GM12878 (cell line): ENCODE measurements around the gene FFAR2. TPM values are rescaled to one million over a fixed set of nuclear protein-coding genes. Genes with fewer than 3 reads are reported as not detected.

Experiments used
- ATAC-seq: fragments of 200-7000 bp; cut with Tn5 transposase; 3 replicates; pipeline ENCODE4 v1.9.1; 2020; ENCODE audit warnings: mild to moderate bottlenecking, moderate library complexity
- BruUV-seq: library from RNA; stranded (reverse); fragments of 400-500 nt; replicated peaks from 2 replicates; lab custom pipeline; 2021; lab: Mats Ljungman, UMichigan
- CTCF ChIA-PET: fragments of 300-600 bp; sonication (Branson Sonifier 250); formaldehyde crosslinking; extraction: SDS; loops from one replicate; lab custom pipeline; 2021; ENCODE audit warnings: inconsistent platforms; lab: Yijun Ruan, JAX
- POLR2A ChIA-PET: fragments of 350-600 bp; formaldehyde crosslinking; extraction: SDS; loops from one replicate; lab custom pipeline; 2021; ENCODE audit warnings: inconsistent platforms; lab: Charles Lee
- RAD21 ChIA-PET: fragments of 300-600 bp; sonication (Branson Sonifier 250); formaldehyde crosslinking; loops from one replicate; lab custom pipeline; 2023; ENCODE audit warnings: antibody characterized with exemption; ENCODE audit not compliant: unreplicated experiment; lab: Charles Lee
- SMC1A ChIA-PET: fragments of 300-600 bp; sonication (Branson Sonifier 250); formaldehyde crosslinking; loops from one replicate; lab custom pipeline; 2023; ENCODE audit not compliant: unreplicated experiment, uncharacterized antibody; lab: Charles Lee
- DNase-seq: peaks from one replicate; pipeline ENCODE4 v3.0.0-alpha.2; 2011; ENCODE audit warnings: low read depth, low spot score
- FAIRE-seq: peaks from 3 replicates; lab custom pipeline; 2011; peaks lifted over from hg19 to GRCh38; lab: Jason Lieb, UNC
- H2AFZ ChIP-seq: 2 replicates; pipeline ENCODE4 v1.6.0; 2011; ENCODE audit warnings: low read depth, low read length, control low read depth; ENCODE audit not compliant: control insufficient read depth
- H3K27ac ChIP-seq: 2 replicates; pipeline ENCODE4 v1.5.1; 2011; ENCODE audit warnings: control low read depth; ENCODE audit not compliant: control insufficient read depth, insufficient read depth
- H3K27me3 ChIP-seq, 2 experiments: replicated peaks in 1 of 2; 2 replicates each; pipeline versions ENCODE4 v1.6.0 to v1.6.1; 2011; ENCODE audit warnings: low read length in 1 of 2; ENCODE audit not compliant: control insufficient read depth in 2 of 2, insufficient read depth in 2 of 2
- H3K36me3 ChIP-seq, 2 experiments: 2 replicates each; pipeline ENCODE4 v1.5.1; 2011; ENCODE audit warnings: low read length in 1 of 2; ENCODE audit not compliant: control insufficient read depth in 2 of 2, insufficient read depth in 2 of 2
- H3K4me1 ChIP-seq: 2 replicates; pipeline ENCODE4 v1.6.1; 2011; ENCODE audit warnings: mild to moderate bottlenecking, low read length, moderate library complexity, mixed read lengths; ENCODE audit not compliant: control insufficient read depth, insufficient read depth
- H3K4me2 ChIP-seq: 2 replicates; pipeline ENCODE4 v1.6.0; 2011; ENCODE audit warnings: control low read depth; ENCODE audit not compliant: control insufficient read depth, insufficient read depth
- H3K4me3 ChIP-seq: fragments of 200-600 bp; sonication (generic); 2 replicates; pipeline ENCODE4 v1.5.1; 2016
- H3K79me2 ChIP-seq: 2 replicates; pipeline ENCODE4 v1.6.0; 2011; ENCODE audit warnings: low read length; ENCODE audit not compliant: control insufficient read depth, insufficient read depth
- H3K9ac ChIP-seq: 2 replicates; pipeline ENCODE4 v1.8.0; 2011; ENCODE audit warnings: low read length, control low read depth, mixed read lengths; ENCODE audit not compliant: control insufficient read depth, insufficient read depth
- H3K9me3 ChIP-seq: replicated peaks from 3 replicates; pipeline ENCODE4 v1.5.1; 2011; ENCODE audit warnings: mild to moderate bottlenecking, low read length; ENCODE audit not compliant: control insufficient read depth, insufficient read depth
- H4K20me1 ChIP-seq: 2 replicates; pipeline ENCODE4 v1.6.0; 2011; ENCODE audit not compliant: control insufficient read depth, insufficient read depth
- ESRRA ChIP-seq: IDR thresholded peaks from 2 replicates; pipeline ENCODE4 v1.6.1; 2012; ENCODE audit warnings: mild to moderate bottlenecking, low read length, improper control_type of control experiment
- HDGF ChIP-seq: fragments of 450-650 bp; IDR thresholded peaks from 2 replicates; pipeline ENCODE4 v1.6.1; 2016; ENCODE audit warnings: antibody characterized with exemption
- IKZF1 ChIP-seq: fragments of 450-650 bp; conservative IDR thresholded peaks from 2 replicates; pipeline ENCODE4 v1.6.1; 2017; ENCODE audit warnings: antibody characterized with exemption, mild to moderate bottlenecking
- IKZF2 ChIP-seq, 2 experiments: fragments of 450-650 bp; IDR thresholded peaks; 2 replicates each; pipeline ENCODE4 v1.6.1; 2017; ENCODE audit warnings: mild to moderate bottlenecking in 2 of 2, moderate library complexity in 2 of 2
- IRF4 ChIP-seq: IDR thresholded peaks from 2 replicates; pipeline ENCODE4 v1.6.1; 2011; ENCODE audit warnings: low read depth, low read length
- KDM1A ChIP-seq: fragments of 200-600 bp; sonication (generic); IDR thresholded peaks from 2 replicates; pipeline ENCODE4 v1.6.1; 2016; ENCODE audit warnings: borderline replicate concordance
- LARP7 ChIP-seq: fragments of 450-650 bp; IDR thresholded peaks from 2 replicates; pipeline ENCODE4 v1.6.1; 2017; ENCODE audit warnings: mild to moderate bottlenecking
- MTA2 ChIP-seq: fragments of 450-650 bp; IDR thresholded peaks from 2 replicates; pipeline ENCODE4 v1.6.1; 2016; ENCODE audit warnings: low read depth, mild to moderate bottlenecking, moderate library complexity
- MTA3 ChIP-seq: IDR thresholded peaks from 2 replicates; pipeline ENCODE4 v1.6.1; 2012; ENCODE audit warnings: low read length, inconsistent platforms, borderline replicate concordance
- NR2C2 ChIP-seq: IDR thresholded peaks from 2 replicates; pipeline ENCODE4 v1.6.1; 2011; ENCODE audit warnings: borderline replicate concordance, low read depth; ENCODE audit not compliant: control insufficient read depth, insufficient read length
- RAD21 ChIP-seq: IDR thresholded peaks from 2 replicates; pipeline ENCODE4 v1.6.1; 2011; ENCODE audit warnings: mild to moderate bottlenecking, low read depth, low read length, moderate library complexity; ENCODE audit not compliant: insufficient read depth
- SREBF2 ChIP-seq: IDR thresholded peaks from 2 replicates; pipeline ENCODE4 v1.6.1; 2012; ENCODE audit warnings: mild to moderate bottlenecking, low read length
- TAF1 ChIP-seq: IDR thresholded peaks from 2 replicates; pipeline ENCODE4 v1.6.1; 2011; ENCODE audit warnings: mild to moderate bottlenecking, low read depth, low read length, borderline replicate concordance
- ZNF24 ChIP-seq: fragments of 450-650 bp; IDR thresholded peaks from 2 replicates; pipeline ENCODE4 v1.6.1; 2017; ENCODE audit warnings: antibody characterized with exemption, mild to moderate bottlenecking
- ZNF384 ChIP-seq: IDR thresholded peaks from 2 replicates; pipeline ENCODE4 v1.6.1; 2012; ENCODE audit warnings: low read depth, mild to moderate bottlenecking, low read length, improper control_type of control experiment, borderline replicate concordance
- WGBS: methylation state at CpG from one replicate; pipeline ENCODE4 v1.1.6; 2016; ENCODE audit warnings: low lambda C conversion rate; ENCODE audit not compliant: insufficient replicate concordance, insufficient coverage; ENCODE audit errors: missing lambda C conversion rate; 5-methylcytosine and 5-hydroxymethylcytosine counted together
- in situ Hi-C: fragments of 300-500 bp; cut with MboI; formaldehyde crosslinking; loops from 9 replicates; pipeline ENCODE4 v1.14.3; 2018; ENCODE audit warnings: mixed read lengths
- intact Hi-C: fragments of 100-400 bp; cut with micrococcal nuclease; formaldehyde crosslinking; loops from one replicate; pipeline ENCODE4 v1.14.2; 2022; ENCODE audit not compliant: unreplicated experiment
- polyA plus RNA-seq, 11 experiments: library from polyadenylated mRNA; depleted of rRNA in 4 of 11; unstranded in 6 of 11; stranded (reverse) in 5 of 11; fragments of >200 nt; fragmentation: Nextera tagmentation in 4 of 11; fragmentation: Illumina TruSeq in 1 of 11; extraction: Ambion mirVana in 4 of 11; extraction: Trizol in 1 of 11; gene quantifications; 1 replicate in 1 of 11; 2 replicates in 10 of 11; pipeline versions ENCODE4 v1.2.1 to v1.2.3, GENCODE V29; 2011 to 2016; ENCODE audit warnings: inconsistent platforms in 2 of 11, missing spikeins in 2 of 11, low read depth in 1 of 11
- total RNA-seq, 4 experiments: library from RNA; depleted of rRNA in 3 of 4; stranded (reverse); fragments of >200 nt in 3 of 4; fragmentation: Illumina TruSeq in 1 of 4; extraction: Trizol in 1 of 4; gene quantifications; 2 replicates each; pipeline versions ENCODE4 v1.2.1 to v1.2.3, GENCODE V29; 2013 to 2021

The FFAR2 gene
- total and polyA plus RNA-seq, 10 of the 15 experiments (the other 5 are each of a cell fraction or from before 2014, with no cell fraction given): 0.05 to 4.0 (median 2.1) TPM

DNA sequence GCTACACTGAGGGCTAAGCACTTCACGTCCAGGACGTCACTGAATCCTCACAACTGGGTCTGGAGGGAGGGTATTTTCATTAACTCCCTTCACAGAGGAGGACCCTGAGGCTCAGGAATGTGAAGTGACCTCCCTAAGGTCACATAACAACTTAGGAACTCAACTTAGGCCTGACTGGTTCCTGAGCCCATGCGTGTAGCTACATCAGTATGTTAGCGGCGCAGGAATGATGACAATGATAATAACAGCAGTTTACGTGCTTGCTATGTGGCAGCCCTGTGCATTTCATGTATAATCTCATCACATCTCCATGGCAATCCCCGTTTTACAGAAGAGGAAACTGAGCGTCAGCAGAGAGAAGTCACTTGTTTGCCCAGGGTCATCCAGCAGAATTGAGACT is 23.9 kb downstream of the FFAR2 start:
- Histone ChIP-seq H3K9me3 (no peaks in the 10 kb centered on the region), H3K4me3 (no peak overlapping the region), H3K4me2 (no peak overlapping the region), H3K9ac (no peak overlapping the region), H4K20me1 (no peaks in the 10 kb centered on the region), H2AFZ (no peak overlapping the region), H3K4me1 (peaks cover 5% of the 10 kb centered on the region), H3K27me3 (no peaks in the 10 kb centered on the region), H3K27ac (no peak overlapping the region), H3K36me3 (no peaks in the 10 kb centered on the region), H3K79me2 (no peaks in the 10 kb centered on the region)
- no peak for DNase-seq
- SMC1A ChIA-PET: interaction anchor here (1.1 to 6.8 kb wide), 3 partner anchors 15 to 119 kb away, joined by 3 to 134 read pairs (median 8); no protein-coding TSS in a partner anchor
- BruUV-seq: no TSS peak
- TF ChIP-seq ZNF24 (no peak), NR2C2 (no peak), KDM1A (no peak), SREBF2 (no peak), MTA2 (no peak), IKZF2 (IDR thresholded peaks at IDR 0.05) (no peak), ESRRA (no peak), IKZF1 (no peak), HDGF (no peak), RAD21 (no peak), IRF4 (no peak), LARP7 (no peak), TAF1 (no peak), ZNF384 (no peak), MTA3 (no peak)
- no peak for FAIRE-seq
- RAD21 ChIA-PET: interaction anchor here (0.6 to 8.3 kb wide), 4 partner anchors 9 to 117 kb away, joined by 3 to 143 read pairs (median 6); partner anchors contain the start of gene FFAR3
- WGBS: 74% methylated on average over 8 of the region's 8 CpGs
- CTCF ChIA-PET: interaction anchor here (6.9 to 7.2 kb wide), 2 partner anchors 23 to 117 kb away, joined by 56 to 168 read pairs; no protein-coding TSS in a partner anchor
- no peak for ATAC-seq
- in situ Hi-C loops (no loop called here), intact Hi-C loops (no loop called here)
- POLR2A ChIA-PET: interaction anchor here (0.7 to 1.0 kb wide), 2 partner anchors 12 to 152 kb away, joined by 3 read pairs; no protein-coding TSS in a partner anchor
